AG09319 (cell line): ENCODE measurements around the gene SIRPA.

ENCODE experiments used
- DNase-seq: peaks from one replicate; pipeline ENCODE4 v3.0.0-alpha.2; 2010; ENCODE audit warnings: low read depth; ENCODE audit errors: extremely low read depth
- TF ChIP-seq, protein P1 (sequence below): IDR thresholded peaks from 2 replicates; pipeline ENCODE4 v1.5.1; 2011; ENCODE audit warnings: low read depth, mild to moderate bottlenecking, inconsistent platforms, low read length, moderate library complexity

Gene SIRPA

DNA sequence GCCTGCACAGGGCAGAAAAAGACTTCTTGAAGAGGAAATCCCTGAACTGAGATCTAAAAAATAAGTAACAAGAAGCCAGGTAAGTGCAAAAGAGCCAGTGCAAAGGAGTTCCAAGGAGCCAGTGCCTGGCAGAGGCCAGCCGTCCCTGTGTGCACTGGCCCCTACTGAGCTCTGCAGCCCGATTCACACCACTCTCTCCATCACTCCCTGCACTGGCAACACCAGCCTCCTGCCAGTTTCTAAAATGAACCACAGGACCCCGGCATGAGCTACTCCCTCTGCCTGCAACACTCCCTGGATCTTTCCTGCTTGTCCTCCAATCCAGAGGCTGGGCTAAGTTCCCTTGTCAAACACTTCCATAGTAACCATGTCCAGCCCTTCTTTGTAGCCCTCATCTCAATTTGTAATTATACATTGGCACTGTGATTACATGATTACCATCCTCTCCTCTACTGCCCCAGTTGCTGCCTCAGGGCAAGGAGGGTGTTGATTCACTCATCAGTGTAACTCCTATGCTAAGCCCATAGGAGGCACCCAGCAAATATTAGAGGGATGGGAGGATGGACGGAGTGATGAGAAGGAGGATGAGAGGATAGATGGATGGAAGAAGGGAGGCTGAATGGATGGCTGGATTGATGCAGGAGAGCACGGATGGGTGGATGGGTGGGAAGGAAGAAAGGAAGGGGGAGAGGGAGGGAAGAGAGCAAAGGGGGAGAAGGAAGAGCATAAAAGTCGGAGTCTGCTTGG is 49.3 kb downstream of the SIRPA start:
- TF ChIP-seq, protein P1, sequence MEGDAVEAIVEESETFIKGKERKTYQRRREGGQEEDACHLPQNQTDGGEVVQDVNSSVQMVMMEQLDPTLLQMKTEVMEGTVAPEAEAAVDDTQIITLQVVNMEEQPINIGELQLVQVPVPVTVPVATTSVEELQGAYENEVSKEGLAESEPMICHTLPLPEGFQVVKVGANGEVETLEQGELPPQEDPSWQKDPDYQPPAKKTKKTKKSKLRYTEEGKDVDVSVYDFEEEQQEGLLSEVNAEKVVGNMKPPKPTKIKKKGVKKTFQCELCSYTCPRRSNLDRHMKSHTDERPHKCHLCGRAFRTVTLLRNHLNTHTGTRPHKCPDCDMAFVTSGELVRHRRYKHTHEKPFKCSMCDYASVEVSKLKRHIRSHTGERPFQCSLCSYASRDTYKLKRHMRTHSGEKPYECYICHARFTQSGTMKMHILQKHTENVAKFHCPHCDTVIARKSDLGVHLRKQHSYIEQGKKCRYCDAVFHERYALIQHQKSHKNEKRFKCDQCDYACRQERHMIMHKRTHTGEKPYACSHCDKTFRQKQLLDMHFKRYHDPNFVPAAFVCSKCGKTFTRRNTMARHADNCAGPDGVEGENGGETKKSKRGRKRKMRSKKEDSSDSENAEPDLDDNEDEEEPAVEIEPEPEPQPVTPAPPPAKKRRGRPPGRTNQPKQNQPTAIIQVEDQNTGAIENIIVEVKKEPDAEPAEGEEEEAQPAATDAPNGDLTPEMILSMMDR: no peak
- no peak for DNase-seq

DNA sequence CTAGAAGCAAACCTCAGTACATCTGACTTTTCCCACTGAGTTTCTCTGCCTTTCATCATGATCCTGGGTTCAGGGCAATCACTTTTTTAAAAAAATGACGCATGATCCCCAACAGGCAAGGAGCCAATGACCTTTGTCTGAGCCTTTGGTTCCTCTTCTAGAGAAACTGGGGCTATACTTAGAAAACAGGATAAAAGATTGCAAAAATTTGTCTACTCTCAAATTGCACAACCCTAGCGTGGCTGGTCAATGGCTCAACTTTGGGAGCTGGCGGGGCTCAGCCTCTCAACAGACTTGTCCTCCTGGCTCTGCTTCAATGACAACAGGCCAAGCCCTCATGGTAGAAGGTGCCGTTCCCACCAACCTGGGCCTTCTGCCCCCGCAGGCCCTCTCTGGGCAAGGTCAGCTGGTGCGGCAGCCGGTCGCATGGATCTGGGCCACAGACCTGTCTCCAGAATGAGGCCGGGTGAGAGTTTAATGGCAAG is 50.0 kb downstream of the SIRPA start:
- TF ChIP-seq, protein P1: no peak
- DNase-seq: peak; percentile 69

DNA sequence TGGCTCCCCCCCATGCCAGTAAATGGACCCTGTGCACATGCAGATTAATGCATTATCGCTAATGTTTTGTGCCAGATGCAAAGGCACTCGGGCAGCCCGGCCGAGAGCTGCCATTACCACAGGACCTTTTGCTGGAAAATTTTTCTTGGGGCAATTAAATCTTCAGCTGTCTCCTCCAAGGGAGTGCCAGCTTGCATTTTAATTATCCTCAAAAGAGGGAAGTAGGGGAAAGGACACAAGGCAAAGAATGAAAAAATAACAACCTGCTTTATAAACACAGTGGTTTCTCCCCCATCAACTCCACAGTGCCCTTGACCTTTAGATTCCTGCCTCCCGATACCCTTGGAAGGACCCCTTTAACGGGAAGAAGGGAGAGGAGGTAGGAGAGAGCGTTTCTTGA is 50.5 kb downstream of the SIRPA start:
- TF ChIP-seq, protein P1: no peak
- no peak for DNase-seq

DNA sequence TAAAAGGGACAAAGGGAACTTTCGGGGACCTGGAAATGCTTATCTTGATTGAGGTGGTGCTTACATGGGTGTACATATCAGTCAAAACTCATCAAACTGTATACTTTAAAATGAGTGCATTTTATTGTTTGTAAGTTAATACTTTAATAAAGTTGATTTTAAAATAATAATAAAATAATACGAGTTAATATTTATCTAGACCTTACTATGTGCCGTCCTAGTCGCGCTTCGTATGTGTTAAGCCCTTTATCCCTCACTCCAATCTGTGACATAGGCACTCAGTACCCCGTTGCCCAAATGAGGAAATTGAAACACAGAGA is 51.2 kb downstream of the SIRPA start:
- TF ChIP-seq, protein P1: no peak
- no peak for DNase-seq

DNA sequence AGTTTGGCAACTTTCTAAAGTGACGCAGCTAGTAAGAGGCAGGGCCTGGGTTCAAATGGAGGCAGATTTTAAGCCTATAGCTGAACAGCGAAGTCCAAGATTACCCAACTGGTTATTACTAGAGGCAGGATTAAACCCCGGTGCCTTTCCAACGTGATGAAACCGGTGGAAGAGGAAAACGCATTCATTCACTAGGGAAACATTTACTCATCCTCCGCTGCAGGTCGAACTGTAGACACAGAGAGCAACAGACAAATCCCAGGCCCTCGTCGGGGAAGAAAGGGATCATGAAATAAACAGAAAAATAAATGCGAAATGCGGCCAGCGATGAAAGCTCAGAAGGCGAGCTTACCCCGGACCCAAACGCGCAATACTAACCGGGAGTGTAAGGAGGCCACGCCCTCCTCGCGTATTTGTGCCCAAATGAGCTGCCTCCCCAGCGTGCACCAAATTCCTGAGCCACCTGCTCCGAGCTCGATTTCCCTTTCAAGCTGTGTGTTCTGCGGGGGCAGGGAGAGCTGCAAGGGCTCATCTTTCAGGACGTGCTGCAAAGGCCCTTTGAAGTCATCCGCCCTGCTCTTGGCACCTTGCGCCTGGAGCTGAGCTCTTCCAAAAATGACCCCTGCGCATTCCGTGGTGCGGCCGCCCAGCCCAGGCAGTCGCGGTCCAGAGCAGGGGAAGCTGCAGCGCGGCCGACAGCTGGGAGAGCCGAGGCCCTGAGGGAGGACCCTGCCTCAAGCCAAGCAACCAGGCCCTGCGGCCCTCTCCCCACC is 51.7 kb downstream of the SIRPA start:
- DNase-seq: no peak
- TF ChIP-seq, protein P1: no peak

DNA sequence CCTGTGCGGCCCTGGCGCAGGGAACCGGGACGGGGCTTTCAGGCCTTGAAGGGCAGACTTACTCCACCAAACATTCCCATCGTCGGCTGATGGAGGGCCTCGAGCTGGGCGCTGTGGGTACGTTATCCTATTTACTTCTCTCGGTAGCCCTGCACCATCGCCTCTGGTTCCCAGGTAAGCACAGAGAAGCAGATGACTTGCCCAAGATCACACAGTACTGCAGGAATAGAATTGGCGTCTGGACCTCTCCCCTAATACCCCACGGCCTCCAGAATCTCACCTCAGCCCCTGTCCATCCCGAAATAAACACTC is 52.3 kb downstream of the SIRPA start:
- TF ChIP-seq, protein P1: no peak
- DNase-seq: no peak

DNA sequence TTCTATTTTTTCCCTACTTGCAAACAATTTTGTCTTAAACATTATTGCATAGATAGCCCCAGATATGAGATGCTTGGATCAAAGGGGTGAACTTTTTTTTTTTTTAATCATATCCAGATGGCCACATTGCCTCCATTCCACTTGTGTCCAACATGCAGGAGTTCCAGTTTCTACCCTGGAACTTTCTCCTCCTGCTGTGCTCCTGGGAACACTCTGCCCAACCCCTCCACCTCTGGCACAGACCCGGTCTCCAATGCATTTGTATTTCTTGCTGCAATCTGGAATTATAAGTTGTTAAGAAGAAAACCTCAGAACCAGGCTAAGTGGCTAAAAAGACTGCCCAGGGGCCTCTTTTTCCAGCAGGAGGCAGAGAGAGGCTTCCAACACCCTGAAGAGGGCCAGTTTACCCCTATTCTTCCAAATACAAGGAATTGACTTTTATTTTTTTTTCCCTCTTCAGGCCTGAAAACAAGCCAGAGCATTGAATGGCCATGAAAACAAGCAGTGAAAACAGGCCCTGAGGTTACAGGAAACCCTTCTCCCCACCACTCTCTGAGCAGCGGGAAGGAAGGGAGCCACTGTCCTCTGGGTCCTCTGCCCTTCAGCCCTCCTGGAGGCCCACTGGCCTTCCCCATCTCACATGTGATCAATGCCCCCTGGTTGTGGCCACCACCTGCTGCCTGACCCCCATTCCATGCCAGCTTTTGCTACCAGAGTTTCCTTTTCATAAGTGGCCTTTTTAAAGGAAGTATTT is 54.3 kb downstream of the SIRPA start:
- TF ChIP-seq, protein P1: no peak
- DNase-seq: no peak
